Muscle of back (tissue), 11 donors: ENCODE results near the gene TARBP2. TPM values are rescaled to one million over a fixed set of nuclear protein-coding genes. Genes with fewer than 3 reads are reported as not detected.
A peak's percentile ranks its signal among the peaks of the same experiment; 100 is the strongest.
"Not testable (repeated sequence)": the region's sequence is repeated elsewhere in the genome, so short reads cannot be mapped to it uniquely, and the experiment has no call there.

Source experiments
- DNase-seq, 3 donors: peaks; one replicate each; pipeline versions ENCODE4 v3.0.0 to v3.0.0-alpha.2; 2013
- polyA plus RNA-seq, 10 donors: library from polyadenylated mRNA; unstranded; fragments of 120-200 nt; gene quantifications; one replicate each; pipeline ENCODE4 v1.2.1, GENCODE V29; 2013; ENCODE audit not compliant: insufficient read length in 10 of 10

Gene TARBP2
- polyA plus RNA-seq, 10 donors, result 18.7 to 30.2 (median 22.3) TPM

DNA sequence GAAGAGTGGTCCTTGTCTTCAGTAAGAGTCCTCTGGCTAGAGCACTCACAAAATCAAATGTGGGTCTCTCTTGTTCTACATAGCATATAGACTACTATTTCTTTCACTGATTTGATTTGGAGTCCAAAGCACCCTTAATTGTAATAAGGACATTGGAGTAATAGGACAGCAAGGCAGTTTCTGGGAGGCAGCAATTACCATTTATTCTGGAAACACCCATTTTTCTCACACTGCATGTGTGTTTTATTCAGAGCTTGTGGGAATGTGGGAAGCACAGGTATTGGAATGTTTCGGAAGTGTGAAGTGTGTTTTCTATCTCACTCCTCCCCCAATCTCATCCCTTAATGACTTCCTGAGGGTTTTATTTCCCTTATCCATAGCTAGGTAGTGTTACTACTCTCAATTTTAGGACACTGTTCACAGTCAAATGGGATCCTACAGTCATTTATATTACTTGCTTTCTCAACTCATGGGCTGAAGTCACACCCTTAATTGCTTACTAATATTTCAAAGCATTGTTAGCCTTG lies 29.0 kb upstream of the TARBP2 start:
- no peak for DNase-seq

DNA sequence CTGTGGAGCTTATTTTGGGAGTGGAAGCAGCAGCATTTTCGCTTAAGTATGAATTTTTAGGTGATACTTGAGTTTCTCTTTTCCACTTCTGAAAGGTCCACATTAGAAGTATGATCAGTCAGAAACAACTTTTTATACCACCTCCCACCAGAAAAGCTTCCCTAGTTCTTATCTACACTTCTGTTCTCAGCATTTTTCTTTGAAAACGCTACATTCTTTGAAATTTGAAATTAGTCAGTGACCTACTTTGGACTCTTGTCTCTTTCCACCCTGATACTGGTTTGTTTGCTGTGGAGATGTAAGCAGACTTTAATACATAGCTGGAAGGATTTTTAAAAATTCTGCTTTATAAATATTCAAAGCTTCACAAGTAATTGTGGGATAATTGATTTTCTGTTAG lies 27.0 kb upstream of the TARBP2 start:
- DNase-seq, result no peak

DNA sequence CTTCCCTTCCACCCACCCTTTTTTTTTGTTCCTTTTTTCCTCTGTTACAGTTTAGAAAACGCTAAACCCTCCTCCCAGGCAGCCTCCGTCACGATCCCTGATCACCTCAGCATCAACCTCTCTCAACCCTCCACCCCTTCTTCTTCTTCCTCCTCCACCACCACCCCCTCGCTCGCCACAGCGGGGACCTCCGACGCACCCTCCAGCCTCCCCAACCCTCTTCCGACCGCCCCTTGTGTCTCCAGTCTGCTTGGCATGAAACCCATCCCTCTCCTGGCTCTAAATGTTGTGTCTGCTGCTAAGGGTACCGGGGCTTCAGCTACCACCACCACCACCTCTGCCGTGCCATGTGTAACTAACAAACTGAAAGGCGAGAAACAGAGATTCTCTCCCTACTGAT lies 26.3 kb upstream of the TARBP2 start:
- DNase-seq, result no peak

DNA sequence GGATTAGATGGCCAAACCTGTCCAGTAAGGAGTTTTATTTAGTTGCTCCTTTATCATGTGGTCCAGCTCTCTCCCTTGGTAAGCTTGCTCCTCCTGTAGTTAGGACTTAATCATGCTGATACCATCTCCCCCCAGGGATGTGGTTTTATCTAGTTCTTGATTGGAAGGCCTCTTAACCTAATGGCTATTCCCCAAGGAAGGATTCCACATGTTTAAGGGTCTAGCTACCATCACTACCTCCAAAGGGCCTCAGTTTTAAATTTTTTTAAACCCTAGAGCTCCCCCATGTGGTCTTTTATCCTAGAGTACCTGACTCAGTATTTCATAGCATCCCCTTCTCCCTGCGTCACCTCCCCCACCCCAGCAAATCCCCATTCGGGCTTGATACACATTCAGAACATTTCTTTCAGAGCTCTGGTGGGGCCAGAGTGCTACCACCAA lies 24.3 kb upstream of the TARBP2 start:
- DNase-seq, result no peak

DNA sequence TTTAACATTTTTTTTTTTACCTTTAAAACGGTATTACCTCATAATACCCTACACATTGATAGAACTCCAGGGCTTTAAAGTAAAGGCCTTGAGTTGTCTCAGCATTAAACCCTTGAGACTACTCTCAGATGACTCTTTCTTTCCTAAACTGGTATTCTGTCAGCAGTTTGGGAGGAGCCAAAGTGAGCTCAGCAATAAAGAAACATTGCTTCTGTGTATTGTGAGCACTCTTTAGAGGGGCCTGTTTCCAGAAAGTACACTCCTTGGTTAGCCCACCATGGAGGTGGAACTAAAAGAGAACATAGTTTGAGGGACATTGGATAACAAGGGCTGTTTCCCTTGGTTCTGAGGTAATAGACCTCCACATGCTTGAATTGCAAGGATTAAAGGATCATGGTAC lies 22.2 kb upstream of the TARBP2 start:
- no peak for DNase-seq

DNA sequence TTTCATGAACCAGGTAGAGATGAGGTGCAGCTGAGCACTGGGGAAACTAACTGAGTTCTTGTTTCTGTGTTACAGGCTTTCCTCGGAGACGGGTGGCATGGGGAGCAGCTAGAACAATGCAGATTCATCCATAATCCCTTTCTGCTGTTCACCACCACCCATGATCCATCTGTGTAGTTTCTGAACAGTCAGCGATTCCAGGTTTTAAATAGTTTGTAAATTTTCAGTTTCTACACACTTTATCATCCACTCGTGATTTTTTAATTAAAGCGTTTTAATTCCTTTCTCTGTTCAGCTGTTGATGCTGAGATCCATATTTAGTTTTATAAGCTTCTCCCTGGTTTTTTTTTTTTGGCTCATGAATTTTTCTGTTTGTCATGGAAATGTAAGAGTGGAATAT lies 21.8 kb upstream of the TARBP2 start:
- no peak for DNase-seq

DNA sequence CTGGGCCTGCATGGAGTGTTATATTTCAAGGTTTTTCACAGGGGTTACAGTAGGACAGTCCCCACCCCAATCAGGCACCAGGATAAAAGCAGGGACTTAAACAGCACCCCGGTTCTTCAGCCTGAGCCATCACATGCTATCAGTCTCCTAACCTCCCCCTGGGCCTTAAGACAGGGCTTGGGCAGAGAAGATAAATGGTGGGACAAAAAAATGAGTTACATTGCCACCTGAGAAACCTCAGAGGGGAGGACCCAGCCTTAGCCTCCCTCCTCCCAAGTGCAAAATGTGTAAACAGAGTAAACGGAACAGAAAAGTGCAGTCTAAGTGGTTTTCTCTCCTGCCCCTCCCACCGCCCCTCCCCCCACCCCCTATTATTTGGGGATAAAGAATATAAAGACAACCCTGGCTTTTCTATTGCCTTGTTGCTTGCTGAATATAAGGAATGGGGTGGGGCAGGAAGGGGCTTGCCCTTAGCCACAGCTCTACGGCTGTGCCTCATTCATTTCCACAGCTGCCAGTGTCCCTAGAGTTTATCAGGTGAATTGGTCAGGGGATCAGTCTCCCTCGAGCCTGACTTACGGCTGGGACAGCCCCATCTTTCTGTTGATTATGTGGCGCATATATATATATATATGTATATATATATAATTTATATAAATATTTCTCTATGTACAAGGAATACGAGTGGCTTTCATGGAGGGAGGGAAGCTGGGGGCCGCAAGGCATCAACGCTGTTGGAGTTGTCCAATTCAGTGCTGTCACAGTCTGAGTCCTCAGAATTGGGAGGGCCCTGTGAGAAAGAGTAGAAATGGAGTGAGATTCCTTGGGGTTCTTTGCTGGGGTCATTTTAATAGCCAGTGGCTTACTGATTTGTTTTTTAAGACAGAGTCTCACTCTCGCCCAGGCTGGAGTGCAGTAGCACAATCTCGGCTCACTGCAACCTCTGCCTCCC lies 20.3 kb upstream of the TARBP2 start:
- DNase-seq, result no peak

DNA sequence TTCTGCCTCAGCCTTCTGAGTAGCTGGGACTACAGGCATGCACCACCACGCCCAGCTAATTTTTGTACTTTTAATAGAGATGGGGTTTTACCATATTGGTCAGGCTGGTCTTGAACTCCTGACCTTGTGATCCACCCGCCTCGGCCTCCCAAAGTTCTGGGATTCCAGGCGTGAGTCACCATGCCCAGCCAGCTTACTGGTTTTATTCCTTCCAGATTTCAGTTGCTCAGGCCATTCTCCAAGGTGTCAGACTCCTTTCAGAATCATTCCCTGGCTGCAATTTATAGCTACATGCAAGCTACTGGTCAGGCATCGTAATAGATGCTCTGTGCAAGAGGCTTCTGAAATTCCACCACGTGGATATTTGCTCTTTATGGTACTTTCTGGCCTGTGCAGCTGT lies 19.6 kb upstream of the TARBP2 start:
- DNase-seq, result not testable (repeated sequence)

DNA sequence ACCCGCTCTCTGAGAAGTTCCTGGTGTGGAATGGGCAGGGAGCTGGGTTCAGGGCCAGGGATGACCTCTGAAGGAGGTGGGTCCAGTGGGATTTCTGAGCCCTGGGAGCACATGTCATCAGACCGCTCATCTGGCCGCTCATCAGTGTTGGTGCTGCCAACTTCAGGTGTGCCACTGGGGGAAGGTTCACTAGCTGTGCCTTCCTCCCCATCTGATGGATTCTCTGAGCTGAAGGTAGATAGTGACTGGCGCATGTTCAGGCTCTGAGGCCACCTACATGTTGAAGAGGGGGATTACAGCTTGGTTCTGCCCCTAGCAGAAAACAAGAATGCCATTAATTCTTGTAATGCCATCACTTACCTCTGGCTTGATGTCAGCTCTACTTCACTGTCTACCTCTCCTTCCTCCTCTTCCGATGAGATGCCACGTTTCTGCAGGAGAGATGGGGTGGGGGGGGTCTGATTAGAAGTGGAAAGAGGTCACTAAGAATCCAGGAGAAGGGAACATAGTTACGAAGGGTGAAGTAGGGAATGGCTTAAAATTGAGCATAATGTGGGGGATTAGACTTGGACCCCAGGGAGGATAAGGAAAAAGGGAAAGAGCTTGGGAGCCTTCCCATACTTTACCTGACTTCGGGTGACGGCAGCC lies 19.0 kb upstream of the TARBP2 start:
- no peak for DNase-seq

DNA sequence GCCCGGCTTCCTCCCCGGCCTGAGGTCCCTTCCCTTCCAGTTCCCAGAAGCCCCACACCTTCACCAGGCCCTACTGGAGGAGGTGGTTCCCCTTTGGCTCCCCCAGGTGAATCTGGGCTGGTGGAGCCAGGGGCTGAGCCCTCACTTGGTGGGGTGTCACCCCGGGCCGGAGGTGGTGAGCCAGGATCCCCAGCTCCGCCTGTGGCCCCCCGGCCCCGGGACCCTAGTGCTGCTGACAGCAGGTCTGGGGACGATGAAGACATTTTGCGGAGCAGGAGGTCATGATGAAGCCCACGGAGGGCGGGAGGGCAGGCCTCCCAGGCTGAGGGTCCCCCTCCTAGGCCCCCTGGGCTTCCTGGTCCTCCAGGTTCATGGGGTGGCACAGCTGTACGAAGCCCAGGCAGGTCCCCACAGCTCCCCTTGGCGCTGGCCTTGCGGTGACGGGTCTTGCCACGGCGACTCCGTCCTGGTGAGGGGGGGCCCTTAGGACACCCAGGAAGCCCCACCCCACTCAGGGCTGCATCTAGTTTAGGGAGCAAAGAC lies 18.4 kb upstream of the TARBP2 start:
- DNase-seq, result no peak

DNA sequence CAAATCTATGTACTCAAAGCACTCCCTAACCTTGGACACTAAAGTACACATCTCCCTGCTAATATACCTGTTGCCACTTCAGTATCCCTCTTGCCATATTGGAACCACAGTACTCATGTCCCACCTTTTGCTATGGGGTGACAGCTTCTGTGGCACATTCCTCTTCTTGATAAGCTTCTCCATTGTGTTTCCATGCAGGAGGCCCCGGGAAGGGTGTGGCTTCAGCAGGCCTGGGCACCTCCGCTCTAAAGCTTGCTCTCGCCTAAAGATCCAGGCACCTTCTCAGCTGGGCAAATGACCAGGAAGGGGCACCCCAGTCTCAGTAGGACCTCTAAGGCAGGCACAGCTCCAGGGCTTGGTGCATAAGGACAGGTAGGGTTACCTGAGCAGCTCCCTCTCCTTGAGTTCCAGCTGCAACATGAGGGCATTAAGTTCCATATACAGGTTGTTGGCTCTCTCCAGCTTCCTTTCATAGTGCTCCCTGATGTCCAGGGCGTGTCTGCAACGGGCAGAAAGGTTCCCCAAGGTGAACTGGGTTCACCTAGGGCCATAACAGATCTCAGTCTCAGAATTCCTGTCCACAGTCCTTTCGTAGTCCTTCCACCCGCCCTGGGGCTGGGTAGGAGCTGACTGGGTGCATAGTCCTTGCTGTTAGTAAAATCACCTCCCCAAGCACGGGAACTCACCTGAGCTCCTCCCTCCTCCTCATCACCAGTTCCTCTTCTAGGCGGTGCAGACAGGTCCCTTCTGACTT lies 17.7 kb upstream of the TARBP2 start:
- DNase-seq, result no peak

DNA sequence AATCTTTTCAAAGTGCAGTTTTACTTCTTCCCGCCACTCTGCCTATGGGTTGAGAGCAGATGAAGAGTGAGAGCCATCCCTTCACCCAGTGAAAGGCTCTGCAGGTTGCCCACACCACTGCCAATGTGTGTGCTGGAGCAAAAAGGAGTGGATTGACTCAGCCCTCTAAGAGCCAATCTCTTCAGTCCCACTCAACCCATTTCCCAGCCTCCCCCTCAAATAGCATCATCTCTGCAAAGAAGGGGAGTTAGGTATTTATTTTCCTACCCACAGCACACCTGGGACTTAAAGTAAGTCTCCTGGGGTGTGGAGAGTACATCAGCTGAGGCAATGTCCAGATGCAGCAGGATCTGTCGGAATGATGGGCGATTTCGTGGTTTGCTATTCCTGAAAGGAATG lies 17.1 kb upstream of the TARBP2 start:
- DNase-seq, result no peak

DNA sequence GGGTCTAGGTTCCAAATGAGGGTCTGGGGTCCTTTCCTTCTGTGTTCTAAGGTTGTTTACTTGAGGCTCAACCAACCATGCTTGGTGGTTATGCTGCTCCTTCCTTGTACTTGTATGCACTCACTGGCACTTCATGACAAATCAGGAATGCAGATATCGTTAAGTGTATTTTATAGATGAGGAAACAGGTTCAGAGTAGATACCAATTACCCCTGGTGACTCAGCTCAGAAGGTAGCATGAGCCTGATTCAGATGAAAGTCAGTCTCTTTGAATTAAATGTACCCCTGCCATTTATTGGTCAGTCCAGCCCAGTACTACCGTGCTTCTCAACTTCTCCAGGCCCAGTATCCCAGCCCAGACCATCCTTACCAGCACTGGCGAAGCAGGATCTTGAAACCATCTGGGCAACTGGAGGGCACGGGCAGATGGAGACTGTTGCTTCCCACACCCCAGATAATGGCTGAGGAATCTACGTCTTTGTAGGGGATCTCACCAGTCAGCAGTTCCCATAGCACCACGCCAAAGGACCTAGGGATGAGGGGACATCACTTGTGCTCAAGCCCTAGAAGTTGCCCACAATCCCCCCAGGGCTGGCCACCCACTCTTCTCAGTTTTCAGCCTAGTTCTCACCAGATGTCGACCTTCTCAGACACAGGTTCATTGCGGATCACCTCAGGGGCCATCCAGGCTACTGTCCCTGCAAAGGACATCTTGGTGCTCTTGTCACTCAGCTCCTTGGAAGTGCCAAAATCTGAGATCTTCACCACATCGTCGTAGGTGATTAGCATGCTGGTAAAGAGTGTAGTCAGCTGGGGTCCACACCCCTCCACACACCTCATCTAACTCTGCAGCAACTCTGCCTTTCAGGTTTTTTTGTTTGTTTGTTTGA lies 16.2 kb upstream of the TARBP2 start:
- no peak for DNase-seq

DNA sequence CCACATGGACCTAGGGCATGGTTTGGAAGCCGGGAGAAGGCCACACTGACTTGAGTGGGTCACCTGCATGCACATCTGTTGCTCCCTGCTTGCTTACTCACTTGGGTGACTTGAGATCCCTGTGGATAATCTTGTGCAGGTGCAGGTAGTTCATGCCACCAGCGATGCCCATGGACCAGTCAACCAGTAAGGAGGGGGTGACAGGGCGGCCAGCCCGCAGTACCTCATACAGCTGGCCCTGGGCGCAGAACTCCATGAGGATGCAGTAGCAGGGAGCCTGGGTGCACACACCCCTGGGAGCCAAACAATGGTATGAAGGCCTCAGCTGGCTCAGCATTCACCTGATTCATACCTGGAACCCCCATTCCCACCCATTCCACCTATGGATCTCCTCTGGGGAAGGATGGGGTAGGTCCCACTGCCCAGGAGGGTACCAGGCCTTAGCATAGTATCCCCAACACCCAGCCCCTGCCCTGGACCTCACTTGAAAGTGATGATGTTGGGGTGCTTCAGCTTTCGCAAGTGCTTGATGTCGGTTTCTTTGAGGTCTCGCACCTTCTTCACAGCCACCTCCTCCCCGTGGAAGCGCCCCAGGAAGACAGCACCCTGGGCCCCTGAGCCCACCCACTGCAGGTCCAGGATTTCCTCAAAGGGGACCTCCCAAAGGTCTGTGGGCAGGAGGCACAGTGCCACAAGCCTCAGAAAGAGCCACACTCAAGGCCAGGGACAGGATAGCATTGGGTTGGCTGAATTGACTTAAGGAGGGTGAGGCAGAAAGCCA lies 14.9 kb upstream of the TARBP2 start:
- no peak for DNase-seq

DNA sequence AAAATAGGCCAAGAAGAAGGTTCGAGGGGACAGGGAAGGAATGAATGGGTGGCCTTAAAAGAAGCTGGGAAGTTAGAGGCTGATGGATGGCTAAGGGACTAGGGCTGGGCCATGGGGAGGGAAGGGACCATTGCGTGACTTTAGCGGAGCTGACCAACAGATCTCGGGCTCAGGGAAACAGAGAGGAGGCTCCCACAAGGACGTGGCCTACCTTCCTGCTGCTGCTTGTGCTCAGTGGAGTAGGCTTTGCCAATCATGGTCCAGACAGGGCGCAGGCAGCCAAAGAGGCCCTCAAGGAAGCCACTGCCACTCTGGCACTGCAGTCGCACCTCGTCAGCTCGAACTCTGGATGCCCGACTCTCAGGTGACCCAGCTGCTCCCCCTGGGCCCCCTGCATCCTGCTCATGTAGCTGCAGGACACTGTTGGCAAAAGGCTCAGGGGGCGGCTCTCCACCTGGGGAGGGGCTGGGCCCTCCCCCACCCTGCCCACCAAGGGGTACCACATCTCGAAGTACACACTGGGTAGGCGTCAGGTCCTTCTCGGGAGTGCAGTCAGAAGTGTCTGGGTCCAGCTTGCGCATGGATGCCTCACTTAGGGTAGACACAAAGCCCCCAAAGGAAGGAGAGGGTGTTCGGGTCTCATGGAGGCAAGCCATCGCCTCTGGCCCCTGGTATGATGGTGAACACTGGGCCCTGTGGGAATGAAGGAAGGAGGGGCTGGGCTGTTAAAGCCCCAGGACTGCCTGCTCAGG lies 14.2 kb upstream of the TARBP2 start:
- no peak for DNase-seq

DNA sequence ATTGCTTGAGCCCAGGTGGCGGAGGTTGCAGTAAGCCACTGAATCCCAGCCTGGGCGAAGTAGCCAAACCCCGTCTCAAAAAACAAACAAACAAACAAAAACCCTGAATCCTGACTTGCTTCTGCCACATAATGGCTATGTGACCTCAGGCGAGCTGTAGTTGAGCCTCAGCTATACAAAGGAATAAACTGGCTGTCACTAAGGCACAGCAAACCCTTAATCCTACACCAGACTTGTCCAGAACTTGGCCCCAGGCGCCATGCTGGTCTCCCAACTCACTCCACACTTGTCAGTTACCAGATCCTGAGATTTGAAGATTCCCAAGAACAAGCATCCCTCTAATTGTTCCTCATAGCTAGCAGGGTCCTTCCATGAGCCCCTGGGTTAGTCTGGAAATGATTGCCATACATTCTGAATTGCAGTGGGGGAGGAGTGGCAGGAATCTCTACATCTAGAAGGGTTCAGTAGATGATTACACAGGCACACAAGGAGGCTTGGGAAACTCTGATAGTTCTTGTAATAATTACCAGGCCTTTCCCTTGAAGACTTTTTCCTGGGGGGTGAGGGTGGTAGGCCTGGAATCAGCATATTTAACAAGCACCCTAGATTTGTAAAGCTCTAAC lies 11.7 kb upstream of the TARBP2 start:
- no peak for DNase-seq

DNA sequence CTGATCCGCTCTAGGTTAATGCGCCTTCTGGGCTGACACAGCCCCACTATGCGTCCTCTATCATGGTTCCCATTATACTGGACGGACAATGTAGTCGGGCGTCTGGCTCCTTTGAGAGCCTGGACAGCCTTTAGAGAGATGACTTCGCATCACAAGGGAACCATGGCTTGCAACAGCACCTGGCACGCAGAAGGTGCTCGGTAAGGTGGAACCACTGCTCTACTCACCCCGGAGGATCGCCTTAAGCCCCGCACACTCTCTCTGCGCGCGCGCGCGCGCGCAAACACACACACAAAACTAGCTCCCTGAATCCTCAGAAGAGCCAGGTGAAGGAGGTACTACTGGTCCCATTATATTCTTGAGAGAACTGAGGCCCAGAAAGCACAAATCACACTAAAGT lies 8.9 kb upstream of the TARBP2 start:
- DNase-seq, result peak in 2 of 3 donors; percentile 33 to 55

DNA sequence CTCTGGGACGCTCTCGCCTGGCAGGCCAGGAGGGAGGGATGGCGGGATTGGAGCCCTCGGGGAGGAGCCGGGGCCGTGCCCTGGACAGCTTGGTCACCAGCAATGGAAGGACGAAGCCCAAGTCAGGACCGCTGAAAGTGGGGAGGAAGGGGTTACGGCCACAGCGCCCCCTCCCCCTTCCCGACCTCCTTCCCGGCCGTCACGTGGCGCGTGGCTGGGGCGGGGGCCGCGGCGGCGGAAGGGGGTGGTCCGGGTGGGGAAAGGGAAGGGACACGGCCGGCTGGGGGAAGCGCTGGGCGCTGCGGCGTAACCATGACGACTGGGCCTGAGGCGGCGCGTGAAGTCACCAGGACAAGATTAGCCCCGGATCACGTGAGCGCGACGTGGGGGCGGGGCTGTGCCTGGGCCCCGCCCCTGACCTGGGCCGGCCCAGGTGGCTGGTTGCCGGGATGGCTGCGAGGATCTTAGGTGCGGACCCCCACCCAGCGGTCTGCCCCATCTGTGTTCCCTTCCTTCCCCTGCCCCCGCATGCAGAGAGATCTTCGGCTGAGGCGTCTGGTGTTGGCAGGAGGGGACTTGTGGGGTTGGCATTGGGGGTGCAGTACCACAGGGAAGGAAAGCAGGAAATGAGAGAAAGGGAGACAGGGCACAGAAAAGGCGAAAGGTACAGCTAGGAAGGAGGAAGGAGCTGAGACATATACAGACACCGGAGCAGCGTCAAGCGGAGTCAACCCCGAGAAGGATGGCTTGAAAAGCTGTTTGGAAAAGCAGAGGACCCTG lies 8.1 kb upstream of the TARBP2 start:
- peak; percentile 91 to 98 (median 96) for DNase-seq
